Measurements from ENCODE around the gene POC1B.
A peak's percentile ranks its signal among the peaks of the same experiment; 100 is the strongest.
"Not testable (repeated sequence)": the region's sequence is repeated elsewhere in the genome, so short reads cannot be mapped to it uniquely, and the experiment has no call there.

POC1B gene

DNA sequence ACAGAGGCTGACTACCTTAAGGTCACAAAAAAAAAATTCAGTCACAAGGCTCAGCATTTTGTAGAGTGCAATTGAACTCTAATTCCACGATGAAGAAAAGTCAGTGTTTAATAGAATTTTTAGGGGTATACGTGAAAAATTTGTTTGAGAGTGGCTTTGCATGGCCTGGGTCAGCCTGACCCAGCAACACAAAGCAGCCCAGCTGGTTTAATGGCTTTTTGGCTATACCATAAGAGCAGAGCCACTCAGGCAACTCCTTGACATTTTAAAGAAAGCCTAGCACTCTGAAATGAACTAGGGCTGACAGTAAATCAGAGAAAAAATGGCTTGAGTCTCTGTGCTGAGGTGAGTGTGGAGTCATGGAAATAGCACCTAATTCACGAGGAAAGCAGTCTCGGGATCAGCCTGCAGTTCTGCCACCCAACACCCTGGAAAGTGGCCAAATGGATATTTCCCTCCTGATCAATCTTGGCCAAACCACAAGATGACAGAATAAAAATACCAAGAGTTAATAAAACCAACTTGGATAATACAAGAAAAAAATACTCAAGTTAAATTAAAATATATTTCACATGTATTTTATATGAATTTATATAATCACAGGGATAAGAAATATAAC is 60.8 kb downstream of the POC1B start:
- no peak for DNase-seq (ENCODE audit: low spot score)

DNA sequence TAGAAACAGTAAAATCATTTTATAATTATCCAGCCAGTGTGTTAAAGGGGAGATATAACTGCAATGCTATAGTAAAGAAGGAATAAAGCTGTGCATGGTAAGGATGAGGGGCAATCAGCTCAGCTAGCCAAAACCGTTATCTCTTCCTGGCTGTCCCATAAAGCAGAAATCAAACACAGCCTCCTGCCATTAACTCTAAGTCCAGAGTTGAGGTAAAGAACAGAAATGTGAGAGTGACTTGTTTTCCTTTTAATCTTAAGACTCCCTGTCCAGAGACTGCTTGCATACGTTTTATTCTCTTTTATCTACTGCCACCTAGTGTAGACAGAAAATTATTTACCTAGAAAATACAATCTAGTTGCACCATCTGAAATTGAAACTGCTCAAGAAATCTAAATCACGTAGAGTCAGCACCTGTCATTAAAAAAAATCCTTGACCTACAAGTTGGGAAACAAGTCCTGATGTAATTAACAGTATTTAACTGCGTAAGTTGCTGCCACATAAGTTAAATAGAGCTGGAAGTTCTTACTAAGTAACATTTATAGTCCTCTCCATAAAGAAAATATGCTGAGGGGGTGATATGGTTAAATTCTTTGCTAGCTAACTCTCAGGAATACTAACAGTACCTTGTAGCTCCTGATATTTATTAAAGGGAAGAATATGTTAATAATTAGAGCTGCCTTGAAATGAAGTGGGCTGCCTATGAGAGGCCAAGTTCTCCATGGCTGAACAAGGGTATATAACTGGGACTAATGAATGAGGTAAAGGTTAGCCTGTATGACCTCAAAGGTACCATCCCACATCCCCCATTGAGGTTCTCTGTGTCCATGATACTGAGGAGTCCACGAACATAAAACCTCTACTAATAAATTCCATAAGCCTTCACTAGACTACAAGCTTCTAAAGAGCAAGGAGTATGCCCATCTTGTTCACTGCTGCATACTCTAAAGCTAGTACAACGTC is 63.9 kb downstream of the POC1B start:
- DNase-seq (ENCODE audit: low spot score) = peak; percentile 43

DNA sequence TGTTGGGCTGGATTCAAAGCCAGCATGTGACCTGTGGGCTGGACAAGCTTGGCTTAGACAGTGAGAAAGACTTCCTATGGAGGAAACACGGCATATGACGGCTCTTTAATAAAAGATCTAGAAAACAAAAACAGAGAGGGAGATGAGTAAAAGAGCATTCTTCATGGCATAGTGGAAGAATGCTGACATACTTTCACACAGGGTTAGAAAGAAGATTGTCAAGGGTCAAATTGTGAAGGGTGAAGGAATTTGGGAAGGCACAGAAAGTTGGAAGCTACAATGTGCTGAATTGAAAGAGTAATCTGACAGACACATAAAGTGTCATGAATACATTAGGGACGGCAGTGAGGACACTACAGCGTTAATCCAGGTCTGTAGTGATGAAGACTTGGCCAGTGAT is 64.7 kb downstream of the POC1B start:
- no peak for DNase-seq (ENCODE audit: low spot score)

DNA sequence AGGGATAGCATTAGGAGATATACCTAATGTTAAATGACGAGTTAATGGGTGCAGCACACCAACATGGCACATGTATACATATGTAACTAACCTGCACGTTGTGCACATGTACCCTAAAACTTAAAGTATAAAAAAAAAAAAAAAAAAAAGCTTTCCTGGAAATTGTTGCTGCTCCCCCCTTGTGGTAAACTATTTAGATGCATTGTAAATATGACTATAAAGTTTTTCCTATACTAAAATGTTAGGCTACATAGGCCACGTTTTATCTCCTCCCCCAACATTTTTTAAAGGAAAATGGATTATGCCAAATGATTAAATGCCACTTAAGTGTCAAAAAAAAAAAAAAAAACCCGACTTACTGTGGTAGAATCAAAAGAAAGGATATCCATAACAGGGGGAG is 66.6 kb downstream of the POC1B start:
- DNase-seq (ENCODE audit: low spot score) = not testable (repeated sequence)

DNA sequence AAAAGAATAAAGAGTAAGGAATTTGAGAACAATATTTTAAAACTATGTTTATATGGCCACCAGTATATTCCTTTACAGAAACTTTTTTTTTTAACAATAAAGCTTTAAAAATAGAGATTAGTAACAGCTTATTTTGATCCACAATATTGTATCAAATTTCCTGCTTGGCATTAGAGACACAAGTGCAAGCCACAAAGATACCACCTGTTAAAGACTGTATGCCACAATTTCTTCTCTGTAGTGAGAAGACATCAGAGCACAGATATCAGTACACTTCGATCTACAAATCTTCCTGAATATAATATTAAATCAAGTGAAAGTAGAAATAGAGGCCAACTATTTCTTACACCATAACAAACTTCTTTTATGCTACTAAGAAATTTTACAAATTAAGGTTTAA is 69.3 kb downstream of the POC1B start:
- no peak for DNase-seq (ENCODE audit: low spot score)

DNA sequence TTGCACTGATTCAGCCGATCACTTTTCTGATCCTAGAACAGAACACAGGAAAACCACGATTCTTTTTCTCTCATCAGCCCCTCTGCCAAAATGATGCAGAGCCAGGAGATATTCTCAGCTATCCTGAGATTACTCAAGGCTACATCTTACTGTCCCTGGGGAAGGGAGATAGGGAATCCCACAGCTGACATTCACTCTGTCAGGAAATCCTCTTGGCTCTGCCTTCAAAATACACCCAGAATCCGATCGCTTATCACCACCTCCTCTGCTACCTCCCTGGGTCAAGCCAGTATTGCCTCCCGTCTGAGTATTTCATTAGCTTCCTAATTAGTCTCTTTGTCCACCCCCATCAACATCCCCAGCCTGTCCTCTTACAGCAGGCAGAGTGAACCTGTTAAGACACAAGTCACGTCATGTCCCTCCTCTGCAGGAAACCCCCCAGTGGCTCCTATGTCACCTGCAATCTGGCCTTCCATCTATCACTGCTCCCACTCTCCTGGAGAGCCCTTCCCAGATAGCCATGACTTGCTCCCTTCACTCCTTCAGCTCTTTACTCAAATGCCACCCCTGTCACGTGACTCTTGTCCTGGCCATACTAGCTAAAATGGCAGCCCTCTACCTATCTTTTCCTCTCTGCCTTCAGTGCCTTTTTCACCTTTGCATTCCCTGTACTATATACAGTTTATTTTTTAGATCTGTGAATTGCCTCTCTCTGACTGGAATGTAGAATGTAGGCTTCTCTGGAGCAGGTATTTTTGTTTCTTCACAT is 71.6 kb downstream of the POC1B start:
- DNase-seq (ENCODE audit: low spot score) = no peak

DNA sequence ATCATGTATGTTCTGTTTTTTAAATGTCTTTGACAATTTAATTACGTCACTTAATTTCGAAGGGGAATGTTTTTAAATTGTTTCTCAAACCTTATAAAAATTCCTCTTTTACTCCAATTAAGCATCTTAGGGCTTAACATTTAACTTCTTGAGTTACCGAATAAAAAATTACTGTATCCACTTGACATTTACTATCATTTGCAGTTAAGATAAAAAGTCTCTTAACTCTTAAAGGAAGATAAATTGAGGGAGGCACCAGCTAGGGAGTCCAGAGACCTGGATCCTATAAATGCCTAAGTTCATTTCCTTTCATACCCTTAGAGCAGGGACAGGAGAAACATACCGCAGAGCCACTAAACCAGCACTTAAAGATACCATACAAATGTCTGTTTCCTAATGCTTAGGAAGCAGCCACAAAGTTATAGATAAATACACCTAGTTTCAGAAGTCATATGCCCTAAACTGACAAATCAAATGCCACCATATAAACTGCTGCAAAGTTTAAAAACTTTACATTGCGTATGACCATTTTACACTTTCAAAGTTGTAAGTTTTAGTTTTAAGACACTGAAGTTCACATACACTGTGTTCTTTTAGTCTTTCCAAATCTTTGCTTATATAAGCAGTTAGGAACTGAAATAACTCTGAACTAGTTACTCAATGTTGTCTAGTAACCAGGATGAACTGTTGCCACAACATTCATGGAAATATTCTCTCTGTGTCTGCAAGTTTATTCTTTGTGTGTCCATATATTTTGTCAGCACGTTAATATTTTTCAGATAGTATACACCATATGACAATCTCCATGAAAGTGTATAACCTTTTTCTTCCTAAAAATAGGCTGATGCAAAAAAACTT is 72.5 kb downstream of the POC1B start:
- no peak for DNase-seq (ENCODE audit: low spot score)

DNA sequence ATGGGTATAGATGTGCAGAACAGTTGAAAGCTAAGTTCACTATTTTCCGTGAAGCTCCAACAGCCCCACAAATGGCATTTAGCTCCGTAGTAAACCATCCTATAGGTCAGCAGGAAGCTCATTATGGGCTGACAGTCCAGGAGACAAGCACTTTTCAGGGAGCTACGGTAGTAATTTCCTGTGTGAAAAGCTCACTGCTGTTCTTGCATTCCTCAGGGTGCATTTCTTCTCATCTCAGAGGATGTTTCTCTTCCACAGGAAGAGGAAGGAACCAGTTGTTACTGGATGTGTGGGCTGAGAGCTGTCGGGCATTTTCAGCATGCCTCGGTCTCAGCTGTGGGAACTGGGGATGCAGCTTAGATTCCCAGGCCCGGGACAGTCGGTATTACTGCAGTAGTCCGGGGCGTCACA is 74.0 kb downstream of the POC1B start:
- no peak for DNase-seq (ENCODE audit: low spot score)

DNA sequence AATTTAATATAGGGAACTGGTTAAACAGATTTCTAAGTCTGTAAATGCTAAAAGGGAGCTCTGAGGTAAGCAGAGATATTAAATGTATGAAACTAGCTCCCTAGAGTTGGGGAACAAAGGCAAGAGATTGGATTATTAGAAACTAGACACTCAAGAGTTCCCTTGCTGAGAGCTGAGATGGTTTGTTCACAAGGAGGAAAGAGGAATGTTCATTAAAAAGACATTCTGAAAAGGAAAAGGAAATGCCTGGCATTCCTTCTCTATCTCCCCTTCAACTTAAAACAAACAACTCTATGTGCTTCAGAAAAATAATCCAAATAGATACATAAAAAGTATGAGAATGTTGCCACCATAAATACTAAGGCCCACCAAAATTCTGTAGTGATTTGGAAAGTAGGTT is 74.9 kb downstream of the POC1B start:
- no peak for DNase-seq (ENCODE audit: low spot score)

DNA sequence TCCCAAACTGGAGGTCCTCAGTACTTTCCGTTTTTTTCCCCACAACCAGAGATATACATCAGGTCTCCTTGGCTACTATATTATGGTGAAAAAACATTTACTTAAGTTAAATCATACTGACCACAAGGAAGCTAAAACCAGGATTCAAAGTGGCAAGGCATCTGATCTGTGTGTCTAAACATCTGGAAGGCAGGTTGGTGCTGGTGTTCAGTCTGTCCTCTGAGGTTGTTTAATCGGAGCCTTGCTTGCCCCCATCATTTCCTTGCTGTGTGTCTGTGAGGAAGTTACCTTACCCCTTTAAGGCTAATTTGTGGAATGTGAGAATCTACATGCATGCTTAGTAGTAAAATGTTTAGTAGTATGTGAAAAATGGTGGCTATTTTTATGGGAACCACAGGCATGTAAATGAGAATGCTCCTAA is 76.9 kb downstream of the POC1B start:
- DNase-seq (ENCODE audit: low spot score) = no peak

DNA sequence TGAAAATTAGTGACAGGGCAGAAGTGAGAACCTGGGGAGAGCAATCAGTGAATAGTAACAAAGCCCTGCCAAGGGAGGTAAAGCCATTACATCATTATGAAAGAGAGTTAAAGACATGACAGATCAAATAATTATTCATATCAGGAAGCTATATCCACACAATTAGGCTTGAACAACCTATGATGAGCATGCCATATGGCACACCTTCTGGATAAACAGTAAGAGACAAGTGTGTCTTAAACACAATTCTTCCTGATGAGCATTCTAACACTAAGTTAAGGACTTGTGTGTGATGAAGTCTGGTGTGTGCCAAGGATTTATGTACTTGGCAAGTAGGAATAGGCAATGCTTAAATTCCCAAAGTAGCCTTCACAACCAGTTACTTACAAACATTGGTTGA is 77.3 kb downstream of the POC1B start:
- no peak for DNase-seq (ENCODE audit: low spot score)

DNA sequence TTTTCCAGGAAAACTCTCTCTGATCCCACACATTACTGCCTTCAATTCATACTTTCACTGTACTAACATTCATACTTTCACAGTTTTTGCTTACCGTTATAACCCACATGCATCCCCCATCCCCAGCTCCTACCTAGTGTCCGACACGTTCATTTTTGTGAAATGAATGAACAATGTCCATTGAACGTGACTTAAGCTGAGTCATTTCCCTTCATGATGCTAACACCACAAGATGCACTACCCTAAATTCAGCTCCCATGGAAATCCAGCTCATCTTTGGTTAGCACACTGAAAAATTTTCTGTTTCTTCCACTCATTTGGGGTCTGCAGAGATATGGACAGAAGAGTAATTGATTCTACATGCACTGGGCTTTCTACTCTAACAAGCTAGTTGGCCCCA is 85.9 kb downstream of the POC1B start:
- DNase-seq (ENCODE audit: low spot score) = no peak

DNA sequence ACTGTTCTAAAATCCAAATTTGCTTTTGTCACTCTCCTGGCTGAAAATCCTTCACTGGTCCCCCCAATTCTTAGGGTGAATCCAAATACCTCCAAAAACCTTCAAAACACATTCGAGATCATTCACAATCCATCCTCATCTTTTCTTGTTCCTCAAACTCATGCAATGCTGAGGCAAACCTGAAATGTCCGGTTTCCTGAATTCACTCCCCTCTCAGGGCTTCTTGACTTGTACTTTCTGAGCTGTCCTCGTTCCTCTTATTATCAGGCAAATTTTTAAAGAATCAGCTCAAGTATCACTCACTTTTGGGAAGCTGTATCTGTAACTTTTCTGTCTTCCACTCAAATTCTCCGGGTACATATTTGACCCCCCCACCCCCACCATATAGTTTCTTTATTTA is 88.6 kb downstream of the POC1B start:
- no peak for DNase-seq (ENCODE audit: low spot score)

DNA sequence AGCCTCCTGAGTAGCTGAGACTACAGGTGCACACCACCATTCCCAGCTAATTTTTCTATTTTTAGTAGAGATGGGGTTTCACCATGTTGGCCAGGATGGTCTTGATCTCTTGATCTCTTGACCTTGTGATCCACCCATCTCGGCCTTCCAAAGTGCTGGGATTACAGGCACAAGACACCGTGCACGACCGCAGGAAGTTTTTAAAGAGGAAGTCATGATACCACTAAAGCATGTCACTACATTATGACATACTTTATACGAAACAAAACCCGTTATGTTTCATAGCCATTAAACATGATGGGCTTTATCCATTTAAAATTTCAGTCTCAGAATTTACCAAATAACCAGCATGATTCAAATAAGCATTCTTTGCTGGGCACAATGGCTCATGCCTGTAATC is 89.8 kb downstream of the POC1B start:
- DNase-seq (ENCODE audit: low spot score) = no peak

DNA sequence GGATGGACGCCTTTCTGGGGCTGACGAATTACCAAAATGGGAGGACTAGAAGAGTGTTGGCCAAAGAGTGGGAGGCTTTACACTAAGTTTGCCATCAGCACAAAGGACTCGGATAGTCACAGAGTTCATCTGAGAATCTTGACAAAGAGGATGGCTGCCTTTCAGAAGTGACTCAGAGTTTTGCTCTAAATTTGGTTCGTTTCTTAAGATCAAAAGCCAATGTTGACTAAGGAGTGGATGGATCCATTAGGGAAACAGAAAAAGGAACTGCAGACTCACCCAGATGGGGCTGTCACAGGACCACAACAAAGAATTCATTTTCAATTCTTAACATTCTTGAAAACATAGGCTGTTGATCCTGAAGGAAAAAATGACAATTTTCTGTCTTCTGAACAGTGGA is 92.2 kb downstream of the POC1B start:
- DNase-seq (ENCODE audit: low spot score) = no peak

DNA sequence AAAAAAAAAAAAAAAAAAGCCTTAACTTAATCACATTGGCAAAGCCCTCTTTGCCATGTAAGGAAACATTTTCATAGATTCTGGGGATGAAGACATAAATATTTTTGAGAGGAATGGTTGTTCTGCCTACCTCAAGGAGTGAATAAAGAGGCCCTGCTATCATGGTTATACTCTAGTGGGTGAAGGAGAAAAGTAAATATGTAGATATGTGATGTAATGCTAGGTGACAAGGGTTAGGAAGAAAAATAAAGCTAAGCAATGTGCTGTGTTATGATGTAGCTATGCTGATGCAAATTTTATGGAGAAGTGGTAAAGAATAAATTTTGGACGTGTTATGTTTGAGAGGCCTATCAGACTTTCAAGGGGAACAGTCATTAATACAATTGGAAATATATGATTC is 93.5 kb downstream of the POC1B start:
- no peak for DNase-seq (ENCODE audit: low spot score)

DNA sequence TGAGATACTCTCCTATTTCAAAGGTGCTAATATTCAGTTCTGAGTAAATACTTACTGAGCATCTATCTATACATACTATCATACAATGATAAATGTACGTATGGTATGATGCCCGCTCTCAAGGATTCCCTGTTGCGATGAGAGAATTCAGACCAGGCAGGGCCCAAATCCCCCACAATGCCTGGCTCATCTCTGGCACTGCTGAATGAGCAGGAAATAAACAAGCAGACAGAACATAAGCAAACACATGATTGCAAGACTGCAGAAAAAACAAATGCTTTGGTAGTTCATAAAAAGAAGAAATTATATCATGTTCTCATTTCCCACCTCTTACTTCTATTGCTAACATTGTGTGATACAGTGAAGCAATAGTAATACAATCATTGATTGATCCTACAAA is 96.3 kb downstream of the POC1B start:
- no peak for DNase-seq (ENCODE audit: low spot score)

DNA sequence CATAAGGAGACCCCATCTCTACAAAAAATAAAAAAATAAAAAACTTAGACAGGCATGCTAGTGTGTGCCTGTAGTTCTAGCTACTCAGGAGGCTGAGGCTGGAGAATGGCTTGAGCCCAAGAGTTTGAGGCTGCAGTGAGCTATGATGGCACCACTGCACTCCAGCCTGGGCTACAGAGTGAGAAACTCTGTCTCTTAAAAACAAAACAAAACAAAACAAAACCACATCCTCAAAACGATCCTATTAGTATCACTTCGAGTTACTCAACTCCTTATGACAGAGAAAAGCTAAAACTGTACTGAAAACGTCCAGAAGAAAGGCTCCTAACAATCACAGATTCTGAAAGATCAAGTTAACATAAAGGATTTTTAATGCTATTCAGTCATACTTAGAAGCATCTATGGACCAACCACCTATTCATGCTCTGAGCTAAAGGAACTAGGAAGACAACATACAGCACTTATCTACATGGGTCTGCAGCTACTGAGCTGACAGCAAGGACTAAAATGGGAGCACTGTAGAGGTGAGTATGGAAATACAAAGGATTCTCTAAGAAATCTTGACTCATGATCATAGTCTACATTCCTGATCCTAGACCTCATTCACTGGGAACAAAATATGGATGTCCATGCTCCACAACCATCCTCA is 98.2 kb downstream of the POC1B start:
- DNase-seq (ENCODE audit: low spot score) = no peak

DNA sequence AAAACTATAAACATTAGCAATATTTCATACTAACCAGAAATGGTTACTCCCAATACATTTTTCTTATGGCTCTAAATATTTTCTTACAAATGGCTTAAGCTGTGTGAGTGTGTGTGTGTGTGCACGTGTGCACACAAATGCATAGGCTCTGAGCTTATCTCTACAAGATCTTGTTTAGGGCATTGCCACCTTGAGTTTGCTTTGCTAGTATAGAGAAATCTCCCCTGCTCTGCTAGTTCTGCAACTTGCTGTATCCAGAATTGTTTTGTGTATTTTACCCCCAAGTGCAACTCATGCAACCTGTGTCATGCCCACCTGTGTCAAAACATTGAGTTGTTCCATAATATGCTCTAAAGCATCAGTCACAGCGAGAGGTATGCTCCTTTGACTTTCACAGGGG is 101.0 kb downstream of the POC1B start:
- DNase-seq (ENCODE audit: low spot score) = no peak

DNA sequence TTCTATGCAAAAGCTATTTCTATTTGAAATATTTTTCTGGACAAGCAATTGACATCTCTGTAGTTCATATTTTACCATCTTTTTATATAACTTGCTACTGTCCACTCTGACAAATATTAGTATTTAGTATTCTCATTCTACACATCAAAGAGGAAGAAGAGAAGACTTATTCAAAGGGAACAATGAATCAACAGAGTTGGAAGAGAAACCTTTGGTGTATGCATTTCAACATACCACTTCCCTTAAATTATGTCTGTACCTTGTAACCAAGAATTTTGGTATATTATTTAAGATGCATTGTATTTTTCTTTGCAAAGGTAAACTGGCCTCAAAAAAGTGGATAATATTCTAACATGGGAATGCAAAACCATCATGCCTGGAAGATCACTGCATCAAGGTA is 101.5 kb downstream of the POC1B start:
- DNase-seq (ENCODE audit: low spot score) = no peak

DNA sequence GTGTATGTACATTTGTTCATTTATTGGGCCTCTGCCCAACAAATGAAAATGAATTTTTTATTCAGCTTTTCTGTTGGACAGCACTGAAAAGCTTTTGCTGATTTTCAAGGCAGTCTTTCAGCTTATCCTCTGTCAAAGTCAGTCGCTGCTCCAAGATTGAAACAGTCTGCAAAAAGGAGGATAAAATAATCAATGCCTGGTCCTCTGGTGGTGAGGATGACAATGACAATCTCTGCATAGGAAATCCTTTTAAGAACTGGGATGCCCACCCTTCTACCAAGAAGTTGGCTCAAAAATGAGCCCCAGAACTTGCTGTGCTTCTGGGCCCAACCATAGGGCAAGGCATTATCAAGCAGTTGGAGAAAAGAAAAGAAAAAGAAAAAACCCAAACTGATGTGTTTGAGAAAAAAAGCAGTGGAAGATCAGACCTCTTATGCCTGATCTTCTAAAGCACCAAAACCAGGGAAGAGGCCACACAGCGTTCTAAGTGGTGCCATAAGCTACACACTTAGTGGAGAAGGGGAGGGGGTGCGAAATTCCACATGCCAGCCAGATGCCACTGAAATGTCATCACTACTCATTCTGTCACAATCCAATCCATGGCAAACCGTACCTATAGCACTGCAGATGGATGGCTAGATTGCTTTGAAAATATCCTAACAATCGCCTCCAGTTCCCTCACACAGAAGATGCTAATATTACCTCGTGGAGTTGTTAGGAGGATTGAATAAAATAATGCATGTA is 104.6 kb downstream of the POC1B start:
- DNase-seq (ENCODE audit: low spot score) = no peak

All from germinal center (tissue), 1 donor.